HG03378 (cell line): ENCODE results near the gene COLGALT1.
A peak's percentile ranks its signal among the peaks of the same experiment; 100 is the strongest.
"Not testable (repeated sequence)": the region's sequence is repeated elsewhere in the genome, so short reads cannot be mapped to it uniquely, and the experiment has no call there.

Experiments
- ATAC-seq: cut with Tn5 transposase; IDR thresholded peaks from one replicate; pipeline ENCODE4 v1.9.1; 2021; ENCODE audit warnings: mild to moderate bottlenecking, moderate library complexity; ENCODE audit not compliant: unreplicated experiment

The COLGALT1 gene

DNA sequence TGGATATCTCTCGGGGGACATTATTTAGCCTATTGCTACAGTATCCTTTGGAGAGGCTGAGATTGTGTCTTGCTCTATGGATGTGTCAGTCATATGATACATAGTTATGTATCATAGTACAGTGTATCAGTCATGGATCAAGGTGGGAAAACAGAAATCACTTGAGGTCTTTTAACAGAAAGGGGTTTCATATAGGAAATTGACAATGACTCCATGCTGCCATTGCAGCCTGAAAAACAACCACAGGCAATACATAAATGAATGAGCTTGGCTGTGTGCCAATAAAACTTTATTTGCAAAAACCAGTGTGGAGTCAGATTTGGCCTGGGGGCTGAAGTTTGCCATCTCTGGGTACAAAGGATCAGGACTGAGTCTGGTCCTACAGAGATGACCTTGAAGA, 35.4 kb downstream of the COLGALT1 start:
- no peak for ATAC-seq

DNA sequence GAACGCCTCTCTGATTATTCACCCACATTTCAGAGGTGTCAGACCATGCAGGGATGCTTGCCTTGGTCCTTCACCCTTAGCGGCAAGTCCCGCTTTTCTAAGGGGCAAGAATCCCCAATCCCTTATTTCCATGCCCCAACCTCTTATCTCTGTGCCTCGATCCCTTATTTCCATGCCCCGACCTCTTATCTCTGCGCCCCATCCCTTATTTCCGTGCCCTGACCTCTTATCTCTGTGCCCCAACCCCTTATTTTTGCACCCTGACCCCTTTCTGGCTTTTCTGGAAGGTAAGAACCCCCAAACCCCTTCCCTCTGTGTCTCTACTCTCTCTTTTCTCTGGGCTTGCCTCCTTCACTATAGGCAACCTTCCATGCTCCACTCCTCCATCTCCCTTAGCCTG, 38.8 kb downstream of the COLGALT1 start:
- ATAC-seq, result not testable (repeated sequence)

- ATAC-seq, result not testable (repeated sequence)
These were observed 42.6 kb downstream of the COLGALT1 start for GRCh38 chr19:17598063-17598462.

- no peak for ATAC-seq
These were observed 43.5 kb downstream of the COLGALT1 start for GRCh38 chr19:17598953-17599352.

DNA sequence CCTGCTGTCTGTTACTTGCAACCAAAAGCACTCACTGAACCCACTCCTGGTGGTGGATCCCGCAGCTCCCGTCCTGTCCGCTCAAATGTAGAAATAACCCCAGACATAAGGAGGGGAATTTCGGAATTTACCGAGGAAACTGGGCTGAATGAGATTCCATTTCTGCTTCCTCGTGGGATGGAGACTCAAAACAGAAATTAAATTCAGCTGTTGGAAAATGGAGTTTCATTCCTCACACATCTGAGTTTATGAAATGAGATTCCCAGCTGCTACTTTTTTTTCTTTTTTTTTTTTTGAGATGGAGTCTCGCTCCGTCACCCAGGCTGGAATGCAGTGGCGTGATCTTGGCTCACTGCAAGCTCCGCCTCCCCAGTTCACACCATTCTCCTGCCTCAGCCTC, 44.3 kb downstream of the COLGALT1 start:
- ATAC-seq, result no peak

DNA sequence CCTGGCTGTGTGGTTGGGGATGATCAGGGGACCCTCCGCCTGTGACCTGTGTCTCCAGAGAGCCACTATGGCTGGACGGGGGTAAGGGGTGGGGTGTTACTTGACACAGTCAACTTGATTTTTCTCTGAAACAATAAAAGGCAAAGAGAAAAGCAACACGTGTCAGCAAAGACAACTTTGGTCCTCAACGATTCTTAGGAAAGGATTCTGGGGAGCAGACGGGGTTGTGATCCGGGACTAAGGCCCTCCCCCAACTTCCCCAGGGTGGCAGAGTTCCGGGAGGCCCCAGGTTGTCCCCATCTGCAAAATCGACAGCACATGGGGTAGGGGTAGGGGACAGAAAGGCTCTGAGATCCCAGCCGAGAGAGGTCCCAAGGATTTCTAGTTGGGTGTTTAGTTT, 46.2 kb downstream of the COLGALT1 start:
- ATAC-seq, result no peak

DNA sequence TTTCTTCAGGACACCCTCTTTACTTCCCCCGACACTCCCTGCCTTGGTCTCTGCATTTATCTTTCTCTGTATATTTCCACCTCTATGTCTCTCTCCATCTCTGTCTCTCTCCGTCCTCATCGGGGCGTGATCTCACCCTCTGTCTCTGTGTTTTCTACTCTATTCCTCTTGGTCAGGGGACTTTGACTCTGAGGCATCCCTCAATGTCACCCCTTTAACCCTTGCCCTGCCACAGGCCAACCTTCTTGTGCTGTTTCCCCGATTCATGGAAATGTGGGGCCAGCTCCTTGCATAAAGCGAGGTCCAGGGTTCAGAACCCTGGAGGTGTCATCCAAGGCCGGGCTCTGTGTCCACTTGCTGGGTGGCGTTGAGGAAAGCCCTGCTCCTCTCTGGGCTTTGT, 46.8 kb downstream of the COLGALT1 start:
- no peak for ATAC-seq

- no peak for ATAC-seq
These were observed 47.5 kb downstream of the COLGALT1 start for GRCh38 chr19:17602872-17603510.

DNA sequence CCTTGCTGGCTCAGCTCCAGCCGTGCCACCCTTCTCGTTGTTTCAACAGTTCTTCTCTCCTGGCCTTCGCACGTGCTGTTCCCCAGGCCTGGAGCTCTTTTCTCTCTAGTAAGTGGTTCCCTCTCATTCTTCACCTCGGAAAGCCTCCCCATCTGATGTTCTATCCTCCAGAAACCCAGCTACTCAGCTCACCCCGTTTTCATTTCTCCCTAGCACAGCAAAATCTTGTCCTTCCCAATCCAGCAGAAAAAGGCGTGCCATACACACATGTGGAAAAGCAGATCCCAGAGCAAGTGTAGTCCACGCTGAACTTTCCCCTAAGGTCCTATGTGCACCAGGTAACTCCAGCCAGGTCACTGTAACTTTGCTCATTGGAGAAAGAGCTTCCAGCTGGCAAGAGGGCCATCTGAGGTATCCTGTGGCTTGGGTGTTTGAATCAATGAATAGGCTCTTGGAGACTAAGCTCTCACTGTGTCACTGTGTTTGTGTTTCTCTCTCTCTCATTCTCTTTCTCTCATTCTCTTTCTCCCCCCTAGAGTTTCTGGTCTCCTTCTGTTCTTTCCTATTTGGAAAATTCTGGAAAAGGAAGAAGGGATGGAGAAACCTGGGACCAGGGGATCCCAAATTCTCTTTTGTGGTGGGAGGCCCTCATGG, 49.0 kb downstream of the COLGALT1 start:
- ATAC-seq, result no peak

GRCh38 chr19:17605117-17605516, 49.7 kb downstream of the COLGALT1 start:
- ATAC-seq, result no peak

GRCh38 chr19:17605761-17606589, 50.5 kb downstream of the COLGALT1 start:
- peak; percentile 45 for ATAC-seq

DNA sequence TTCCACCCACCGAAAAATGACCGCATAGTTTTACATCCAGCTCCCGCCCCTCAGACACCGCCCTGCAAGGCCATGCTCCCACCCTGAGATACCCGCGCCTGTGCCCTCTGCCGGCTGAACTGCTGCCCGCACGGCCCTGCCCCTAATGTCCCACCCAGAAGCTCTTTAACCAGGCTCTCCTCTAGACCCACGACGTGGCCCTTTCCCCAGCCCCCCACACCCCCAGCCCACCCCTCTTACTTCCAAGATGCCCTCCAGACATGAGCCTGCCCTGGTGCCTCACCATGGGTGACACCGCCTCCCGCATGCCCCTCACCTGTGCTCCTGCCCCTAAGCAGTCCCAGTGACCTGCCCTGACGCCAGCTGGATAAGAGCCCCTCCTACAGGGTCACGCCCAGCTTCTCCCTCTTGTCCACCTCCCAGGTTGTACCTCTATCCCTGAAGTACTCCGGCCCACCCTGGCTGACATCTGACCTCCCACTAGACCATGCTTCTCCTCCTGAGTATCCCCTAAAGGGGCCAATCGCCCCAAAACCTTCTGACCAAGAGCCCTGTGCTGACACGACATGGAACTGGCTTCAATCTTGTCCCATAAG, 51.2 kb downstream of the COLGALT1 start:
- ATAC-seq, result no peak

GRCh38 chr19:17607936-17608335, 52.5 kb downstream of the COLGALT1 start:
- no peak for ATAC-seq

GRCh38 chr19:17610384-17610783, 54.9 kb downstream of the COLGALT1 start:
- ATAC-seq, result no peak

DNA sequence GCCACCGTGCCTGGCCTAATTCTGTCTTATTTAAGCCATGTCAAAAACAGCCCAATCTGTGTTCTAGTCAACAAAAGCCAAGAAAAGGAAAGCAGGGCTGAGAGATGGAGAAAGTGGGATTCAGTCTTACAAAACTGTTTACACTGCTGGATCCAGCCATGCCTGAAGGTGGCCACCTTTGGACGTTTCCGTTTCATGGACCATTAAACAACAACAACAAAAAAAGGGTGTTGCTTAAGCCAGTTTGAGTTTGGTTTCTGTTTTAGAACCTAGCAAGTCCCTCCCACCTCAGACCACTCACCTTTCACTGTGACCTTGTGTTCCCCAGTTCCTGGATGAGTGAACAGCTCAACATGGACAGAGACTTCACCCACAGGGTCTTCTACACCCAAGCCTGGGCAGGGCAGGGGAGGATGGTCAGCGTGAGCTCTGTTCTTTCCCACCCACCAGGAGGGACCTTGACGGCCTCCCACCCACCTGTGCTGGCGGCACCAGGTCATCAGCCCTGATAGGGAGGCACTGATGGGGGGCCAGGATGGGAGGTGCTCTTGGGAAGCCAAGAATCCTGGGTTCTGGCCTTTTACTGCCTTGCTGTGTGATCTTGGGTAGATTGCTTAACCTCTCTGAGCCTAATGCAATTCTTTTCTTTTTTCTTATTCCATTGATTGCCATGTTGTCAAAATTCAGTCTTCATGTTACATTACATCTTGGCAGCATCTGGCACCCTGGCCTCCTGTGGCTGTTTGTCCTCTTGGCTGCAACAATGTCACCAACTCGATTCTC, 56.2 kb downstream of the COLGALT1 start:
- ATAC-seq, result no peak

DNA sequence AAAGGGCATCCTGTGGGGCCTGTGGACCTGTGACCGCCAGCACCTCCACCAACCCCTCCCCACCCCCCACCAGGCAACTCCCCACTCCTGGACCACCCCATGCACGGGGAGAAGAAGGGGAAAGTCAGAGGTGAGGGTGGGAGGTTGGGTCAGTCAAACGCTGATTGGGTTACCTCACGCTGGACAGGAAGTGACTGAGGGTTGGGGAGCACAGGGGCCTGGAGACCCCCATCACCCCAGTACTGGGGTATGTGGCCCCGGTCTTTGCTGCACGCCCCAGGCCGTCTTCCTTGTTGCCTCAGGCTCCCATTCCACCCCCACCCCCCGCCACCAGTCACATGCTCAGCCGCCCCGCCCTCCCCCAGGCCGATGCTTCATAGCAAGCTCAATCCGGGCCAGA, 59.0 kb downstream of the COLGALT1 start:
- no peak for ATAC-seq

DNA sequence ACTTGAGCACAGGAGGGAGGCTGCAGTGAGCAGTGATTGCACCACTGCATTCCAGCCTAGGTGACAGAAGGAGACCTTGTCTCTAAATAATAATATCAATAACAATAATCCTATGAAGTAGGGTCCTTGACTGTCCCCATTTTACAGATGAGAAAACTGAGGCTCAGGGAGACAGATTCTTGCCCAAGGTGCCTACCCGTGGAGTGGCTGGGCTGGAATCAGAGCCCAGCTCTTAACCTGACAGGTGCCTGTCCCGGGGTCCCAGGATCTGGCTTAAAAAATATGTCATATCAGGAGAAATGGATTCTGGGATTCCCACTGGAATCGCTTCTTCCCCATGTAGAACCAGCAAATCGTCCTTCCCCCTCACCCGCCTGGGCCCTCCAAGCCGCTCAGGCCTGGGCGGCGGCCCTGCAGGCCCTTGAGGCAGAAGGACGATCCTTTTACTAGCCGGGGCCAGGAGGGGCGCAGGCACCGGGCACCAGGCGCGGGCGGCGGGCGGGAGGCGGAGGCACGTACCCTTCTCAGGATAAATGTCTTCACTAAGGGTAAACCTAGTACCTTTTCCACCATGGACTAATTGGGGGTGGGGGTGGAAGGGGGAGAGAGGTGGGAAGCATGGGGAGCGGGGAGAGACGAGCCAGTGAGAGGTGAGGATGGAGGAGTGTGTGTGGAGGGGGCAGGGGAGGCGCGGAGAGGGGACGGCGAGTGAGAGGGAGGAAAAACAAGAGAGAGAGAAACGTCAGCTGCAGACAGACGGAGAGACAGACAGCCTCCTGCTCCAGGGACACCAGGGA, 60.6 kb downstream of the COLGALT1 start:
- ATAC-seq, result no peak

- ATAC-seq, result no peak
These were observed 61.2 kb downstream of the COLGALT1 start for GRCh38 chr19:17616686-17616960.

GRCh38 chr19:17616961-17617806, 61.7 kb downstream of the COLGALT1 start:
- no peak for ATAC-seq
